ENCODE results near the gene DIAPH1.

DNA sequence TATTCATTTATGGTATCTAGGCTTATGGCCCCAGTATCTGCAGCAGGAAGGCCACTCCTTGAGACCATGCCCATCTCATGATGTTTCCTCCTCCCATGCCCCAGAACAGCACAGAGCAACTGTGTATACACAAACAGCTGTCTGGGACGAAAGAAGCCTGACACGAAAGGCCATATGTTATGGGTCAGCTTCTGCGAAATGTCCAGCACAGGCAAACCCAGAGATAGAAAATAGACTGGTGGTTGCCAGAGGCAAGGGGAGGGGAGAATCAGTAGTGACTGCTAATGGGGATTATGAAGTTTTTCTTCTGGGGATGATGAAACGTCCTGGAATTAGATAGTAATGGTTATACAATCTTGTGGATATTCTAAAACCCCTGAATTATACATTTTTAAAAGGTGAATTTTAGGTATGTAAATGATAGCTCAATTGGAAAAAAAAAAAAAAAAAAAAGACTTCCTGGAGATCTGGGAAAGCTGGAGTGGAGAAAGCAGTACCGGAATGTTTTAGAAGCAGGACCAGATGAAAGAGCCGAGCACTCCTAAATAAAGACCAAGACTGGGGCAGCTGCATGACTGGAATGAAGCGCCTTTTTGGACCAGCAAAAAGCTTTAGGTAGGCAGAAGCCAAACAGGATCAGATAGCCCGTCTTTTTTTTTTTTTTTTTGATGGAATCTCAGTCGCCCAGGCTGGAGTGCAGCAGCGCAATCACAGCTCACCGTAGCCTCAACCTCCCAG, 100.8 kb downstream of the DIAPH1 start:
- TF ChIP-seq ZBTB8A (tag by site-specific recombination; IDR thresholded peaks at IDR 0.05) (no peak), IKZF3 (tag by site-specific recombination; IDR thresholded peaks at IDR 0.05) (no peak), ZNF530 (tag by site-specific recombination; IDR thresholded peaks at IDR 0.05; ENCODE audit: low read depth) (no peak)
- TF ChIP-seq, protein P1, sequence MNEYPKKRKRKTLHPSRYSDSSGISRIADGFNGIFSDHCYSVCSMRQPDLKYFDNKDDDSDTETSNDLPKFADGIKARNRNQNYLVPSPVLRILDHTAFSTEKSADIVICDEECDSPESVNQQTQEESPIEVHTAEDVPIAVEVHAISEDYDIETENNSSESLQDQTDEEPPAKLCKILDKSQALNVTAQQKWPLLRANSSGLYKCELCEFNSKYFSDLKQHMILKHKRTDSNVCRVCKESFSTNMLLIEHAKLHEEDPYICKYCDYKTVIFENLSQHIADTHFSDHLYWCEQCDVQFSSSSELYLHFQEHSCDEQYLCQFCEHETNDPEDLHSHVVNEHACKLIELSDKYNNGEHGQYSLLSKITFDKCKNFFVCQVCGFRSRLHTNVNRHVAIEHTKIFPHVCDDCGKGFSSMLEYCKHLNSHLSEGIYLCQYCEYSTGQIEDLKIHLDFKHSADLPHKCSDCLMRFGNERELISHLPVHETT (tag by site-specific recombination; IDR thresholded peaks at IDR 0.05), result no peak
- TF ChIP-seq, protein P2, sequence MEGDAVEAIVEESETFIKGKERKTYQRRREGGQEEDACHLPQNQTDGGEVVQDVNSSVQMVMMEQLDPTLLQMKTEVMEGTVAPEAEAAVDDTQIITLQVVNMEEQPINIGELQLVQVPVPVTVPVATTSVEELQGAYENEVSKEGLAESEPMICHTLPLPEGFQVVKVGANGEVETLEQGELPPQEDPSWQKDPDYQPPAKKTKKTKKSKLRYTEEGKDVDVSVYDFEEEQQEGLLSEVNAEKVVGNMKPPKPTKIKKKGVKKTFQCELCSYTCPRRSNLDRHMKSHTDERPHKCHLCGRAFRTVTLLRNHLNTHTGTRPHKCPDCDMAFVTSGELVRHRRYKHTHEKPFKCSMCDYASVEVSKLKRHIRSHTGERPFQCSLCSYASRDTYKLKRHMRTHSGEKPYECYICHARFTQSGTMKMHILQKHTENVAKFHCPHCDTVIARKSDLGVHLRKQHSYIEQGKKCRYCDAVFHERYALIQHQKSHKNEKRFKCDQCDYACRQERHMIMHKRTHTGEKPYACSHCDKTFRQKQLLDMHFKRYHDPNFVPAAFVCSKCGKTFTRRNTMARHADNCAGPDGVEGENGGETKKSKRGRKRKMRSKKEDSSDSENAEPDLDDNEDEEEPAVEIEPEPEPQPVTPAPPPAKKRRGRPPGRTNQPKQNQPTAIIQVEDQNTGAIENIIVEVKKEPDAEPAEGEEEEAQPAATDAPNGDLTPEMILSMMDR (tag by site-specific recombination; IDR thresholded peaks at IDR 0.05), result no peak
- TF ChIP-seq, protein P3, sequence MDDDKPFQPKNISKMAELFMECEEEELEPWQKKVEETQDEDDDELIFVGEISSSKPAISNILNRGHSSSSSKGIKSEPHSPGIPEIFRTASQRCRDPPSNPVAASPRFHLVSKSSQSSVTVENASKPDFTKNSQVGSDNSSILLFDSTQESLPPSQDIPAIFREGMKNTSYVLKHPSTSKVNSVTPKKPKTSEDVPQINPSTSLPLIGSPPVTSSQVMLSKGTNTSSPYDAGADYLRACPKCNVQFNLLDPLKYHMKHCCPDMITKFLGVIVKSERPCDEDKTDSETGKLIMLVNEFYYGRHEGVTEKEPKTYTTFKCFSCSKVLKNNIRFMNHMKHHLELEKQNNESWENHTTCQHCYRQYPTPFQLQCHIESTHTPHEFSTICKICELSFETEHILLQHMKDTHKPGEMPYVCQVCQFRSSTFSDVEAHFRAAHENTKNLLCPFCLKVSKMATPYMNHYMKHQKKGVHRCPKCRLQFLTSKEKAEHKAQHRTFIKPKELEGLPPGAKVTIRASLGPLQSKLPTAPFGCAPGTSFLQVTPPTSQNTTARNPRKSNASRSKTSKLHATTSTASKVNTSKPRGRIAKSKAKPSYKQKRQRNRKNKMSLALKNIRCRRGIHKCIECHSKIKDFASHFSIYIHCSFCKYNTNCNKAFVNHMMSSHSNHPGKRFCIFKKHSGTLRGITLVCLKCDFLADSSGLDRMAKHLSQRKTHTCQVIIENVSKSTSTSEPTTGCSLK (tag by site-specific recombination; IDR thresholded peaks at IDR 0.05), result no peak
- TF ChIP-seq, protein P4, sequence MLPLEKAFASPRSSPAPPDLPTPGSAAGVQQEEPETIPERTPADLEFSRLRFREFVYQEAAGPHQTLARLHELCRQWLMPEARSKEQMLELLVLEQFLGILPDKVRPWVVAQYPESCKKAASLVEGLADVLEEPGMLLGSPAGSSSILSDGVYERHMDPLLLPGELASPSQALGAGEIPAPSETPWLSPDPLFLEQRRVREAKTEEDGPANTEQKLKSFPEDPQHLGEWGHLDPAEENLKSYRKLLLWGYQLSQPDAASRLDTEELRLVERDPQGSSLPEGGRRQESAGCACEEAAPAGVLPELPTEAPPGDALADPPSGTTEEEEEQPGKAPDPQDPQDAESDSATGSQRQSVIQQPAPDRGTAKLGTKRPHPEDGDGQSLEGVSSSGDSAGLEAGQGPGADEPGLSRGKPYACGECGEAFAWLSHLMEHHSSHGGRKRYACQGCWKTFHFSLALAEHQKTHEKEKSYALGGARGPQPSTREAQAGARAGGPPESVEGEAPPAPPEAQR (tag by site-specific recombination; IDR thresholded peaks at IDR 0.05), result no peak
